Epithelial cell of esophagus (primary cell): ENCODE data around the gene MSH4.

Experiments
- DNase-seq: peaks from one replicate; pipeline ENCODE4 v3.0.0; 2010; ENCODE audit warnings: low read depth
- H3K4me3 ChIP-seq: 2 replicates; pipeline ENCODE4 v1.5.1; 2011; ENCODE audit warnings: mild to moderate bottlenecking, low read length, control low read depth
- TF ChIP-seq, protein P1 (sequence below): IDR thresholded peaks from 2 replicates; pipeline ENCODE4 v1.5.1; 2011; ENCODE audit warnings: low read depth, mild to moderate bottlenecking, low read length, control low read depth, inconsistent platforms; ENCODE audit not compliant: insufficient read depth; ENCODE audit errors: missing control alignments

MSH4 gene

GRCh38 chr1:75879985-75880384, 83.3 kb downstream of the MSH4 start:
- no peak for DNase-seq
- TF ChIP-seq, protein P1, sequence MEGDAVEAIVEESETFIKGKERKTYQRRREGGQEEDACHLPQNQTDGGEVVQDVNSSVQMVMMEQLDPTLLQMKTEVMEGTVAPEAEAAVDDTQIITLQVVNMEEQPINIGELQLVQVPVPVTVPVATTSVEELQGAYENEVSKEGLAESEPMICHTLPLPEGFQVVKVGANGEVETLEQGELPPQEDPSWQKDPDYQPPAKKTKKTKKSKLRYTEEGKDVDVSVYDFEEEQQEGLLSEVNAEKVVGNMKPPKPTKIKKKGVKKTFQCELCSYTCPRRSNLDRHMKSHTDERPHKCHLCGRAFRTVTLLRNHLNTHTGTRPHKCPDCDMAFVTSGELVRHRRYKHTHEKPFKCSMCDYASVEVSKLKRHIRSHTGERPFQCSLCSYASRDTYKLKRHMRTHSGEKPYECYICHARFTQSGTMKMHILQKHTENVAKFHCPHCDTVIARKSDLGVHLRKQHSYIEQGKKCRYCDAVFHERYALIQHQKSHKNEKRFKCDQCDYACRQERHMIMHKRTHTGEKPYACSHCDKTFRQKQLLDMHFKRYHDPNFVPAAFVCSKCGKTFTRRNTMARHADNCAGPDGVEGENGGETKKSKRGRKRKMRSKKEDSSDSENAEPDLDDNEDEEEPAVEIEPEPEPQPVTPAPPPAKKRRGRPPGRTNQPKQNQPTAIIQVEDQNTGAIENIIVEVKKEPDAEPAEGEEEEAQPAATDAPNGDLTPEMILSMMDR: no peak
- H3K4me3 ChIP-seq: no peak overlapping the region

GRCh38 chr1:75884437-75884836, 87.8 kb downstream of the MSH4 start:
- no peak for DNase-seq
- H3K4me3 ChIP-seq: no peak overlapping the region
- TF ChIP-seq, protein P1: no peak

DNA sequence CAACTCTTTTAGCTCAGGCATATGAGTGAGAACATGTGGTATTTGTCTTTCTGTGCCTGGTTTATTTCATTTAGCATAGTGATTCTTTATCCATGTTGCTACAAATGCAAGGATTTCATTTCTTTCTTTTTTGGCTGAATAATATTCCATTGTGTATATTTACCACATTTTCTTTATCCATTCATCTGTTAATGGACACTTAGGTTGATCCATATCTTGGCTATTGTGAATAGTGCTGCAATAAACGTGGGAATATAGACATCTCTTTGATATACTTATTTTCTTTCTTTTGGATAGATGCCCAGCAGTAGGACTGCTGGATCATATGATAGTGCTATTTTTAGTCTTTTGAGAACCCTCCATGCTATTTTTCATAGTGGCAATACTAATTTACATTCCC, 104.7 kb downstream of the MSH4 start:
- TF ChIP-seq, protein P1: no peak
- no peak overlapping the region for H3K4me3 ChIP-seq
- no peak for DNase-seq

- TF ChIP-seq, protein P1: peak; percentile 64
- no peak overlapping the region for H3K4me3 ChIP-seq
- peak; percentile 62 for DNase-seq
These were observed 112.1 kb downstream of the MSH4 start for GRCh38 chr1:75908717-75909152.

- TF ChIP-seq, protein P1: no peak
- DNase-seq: no peak
- H3K4me3 ChIP-seq: no peak overlapping the region
These were observed 120.2 kb downstream of the MSH4 start for GRCh38 chr1:75916834-75917233.

- TF ChIP-seq, protein P1: no peak
- DNase-seq: no peak
- H3K4me3 ChIP-seq: no peak overlapping the region
These were observed 126.0 kb downstream of the MSH4 start for GRCh38 chr1:75922698-75923097.

DNA sequence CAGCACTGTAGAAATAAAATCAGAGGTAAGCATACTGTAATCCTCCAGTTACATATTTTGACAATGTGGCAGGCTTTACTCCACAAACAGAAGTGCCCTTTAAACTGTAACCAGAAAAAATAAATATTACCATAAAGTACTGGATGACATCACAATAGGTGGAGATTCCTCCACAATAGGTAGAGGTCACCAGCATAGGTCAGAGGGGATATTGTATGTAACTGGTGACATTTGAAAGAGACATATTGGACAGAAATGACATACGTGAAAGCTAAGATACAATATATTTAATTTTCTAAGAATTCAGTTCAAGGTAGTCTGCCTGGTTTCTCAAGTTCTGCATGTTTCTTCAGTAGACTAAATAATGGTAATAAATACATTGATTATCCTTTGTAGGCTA, 135.6 kb downstream of the MSH4 start, which contains the start of gene ASB17:
TSS of gene ASB17 (minus strand) at position 101 of the 400 bp plus-strand sequence. CDS start 113 bp downstream, outside the sequence.
- TF ChIP-seq, protein P1: no peak
- DNase-seq: no peak
- no peak within 1 kb of the TSS for H3K4me3 ChIP-seq
